Fibroblast of mammary gland (primary cell): ENCODE results near the gene SYNE1.
"Not testable (repeated sequence)": the region's sequence is repeated elsewhere in the genome, so short reads cannot be mapped to it uniquely, and the experiment has no call there.

Experiments
- DNase-seq: peaks from one replicate; pipeline ENCODE4 v3.0.0-alpha.2; 2010; ENCODE audit warnings: low read depth
- H3K4me3 ChIP-seq: 2 replicates; pipeline ENCODE4 v1.5.1; 2011; ENCODE audit warnings: low read depth, mild to moderate bottlenecking, low read length, moderate library complexity; ENCODE audit not compliant: control insufficient read depth
- TF ChIP-seq, protein P1 (sequence below): conservative IDR thresholded peaks from 2 replicates; pipeline ENCODE4 v1.5.1; 2011; ENCODE audit warnings: low read depth, low read length, inconsistent platforms; ENCODE audit not compliant: control insufficient read depth, insufficient read depth

The SYNE1 gene

DNA sequence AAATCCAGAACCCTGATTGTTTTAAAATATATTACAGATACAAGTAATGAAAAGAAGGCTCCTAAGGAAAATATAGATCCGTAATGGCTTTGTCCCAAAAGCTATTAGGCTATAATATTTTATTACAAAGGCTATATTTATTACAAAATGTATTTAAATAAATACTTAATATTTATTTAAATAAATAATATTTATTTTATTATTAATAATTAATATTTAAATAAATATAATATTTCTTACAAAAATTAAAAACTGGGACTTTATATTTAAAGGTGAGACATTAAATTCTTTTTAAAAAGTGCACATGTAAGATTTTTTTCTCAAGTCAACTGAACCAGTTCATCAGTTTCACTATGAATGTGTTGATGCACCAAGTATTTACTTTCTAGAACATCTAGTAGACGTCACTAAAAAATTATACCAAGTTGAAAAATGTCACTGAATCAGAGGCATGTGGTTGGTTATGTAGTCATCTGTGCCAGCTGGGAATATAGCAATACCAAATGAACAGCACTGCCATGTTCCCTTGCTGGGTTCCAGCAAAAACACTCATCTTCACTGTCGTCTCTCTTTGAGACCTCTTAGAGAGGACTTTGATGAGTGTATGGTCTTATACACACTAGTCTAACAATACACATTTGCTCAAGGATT, 550.8 kb downstream of the SYNE1 start:
- TF ChIP-seq, protein P1, sequence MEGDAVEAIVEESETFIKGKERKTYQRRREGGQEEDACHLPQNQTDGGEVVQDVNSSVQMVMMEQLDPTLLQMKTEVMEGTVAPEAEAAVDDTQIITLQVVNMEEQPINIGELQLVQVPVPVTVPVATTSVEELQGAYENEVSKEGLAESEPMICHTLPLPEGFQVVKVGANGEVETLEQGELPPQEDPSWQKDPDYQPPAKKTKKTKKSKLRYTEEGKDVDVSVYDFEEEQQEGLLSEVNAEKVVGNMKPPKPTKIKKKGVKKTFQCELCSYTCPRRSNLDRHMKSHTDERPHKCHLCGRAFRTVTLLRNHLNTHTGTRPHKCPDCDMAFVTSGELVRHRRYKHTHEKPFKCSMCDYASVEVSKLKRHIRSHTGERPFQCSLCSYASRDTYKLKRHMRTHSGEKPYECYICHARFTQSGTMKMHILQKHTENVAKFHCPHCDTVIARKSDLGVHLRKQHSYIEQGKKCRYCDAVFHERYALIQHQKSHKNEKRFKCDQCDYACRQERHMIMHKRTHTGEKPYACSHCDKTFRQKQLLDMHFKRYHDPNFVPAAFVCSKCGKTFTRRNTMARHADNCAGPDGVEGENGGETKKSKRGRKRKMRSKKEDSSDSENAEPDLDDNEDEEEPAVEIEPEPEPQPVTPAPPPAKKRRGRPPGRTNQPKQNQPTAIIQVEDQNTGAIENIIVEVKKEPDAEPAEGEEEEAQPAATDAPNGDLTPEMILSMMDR, result no peak
- peak; percentile 44 for DNase-seq
- no peak overlapping the region for H3K4me3 ChIP-seq

GRCh38 chr6:152085451-152085921, 551.7 kb downstream of the SYNE1 start:
- TF ChIP-seq, protein P1, result no peak
- no peak overlapping the region for H3K4me3 ChIP-seq
- peak; percentile 48 for DNase-seq

DNA sequence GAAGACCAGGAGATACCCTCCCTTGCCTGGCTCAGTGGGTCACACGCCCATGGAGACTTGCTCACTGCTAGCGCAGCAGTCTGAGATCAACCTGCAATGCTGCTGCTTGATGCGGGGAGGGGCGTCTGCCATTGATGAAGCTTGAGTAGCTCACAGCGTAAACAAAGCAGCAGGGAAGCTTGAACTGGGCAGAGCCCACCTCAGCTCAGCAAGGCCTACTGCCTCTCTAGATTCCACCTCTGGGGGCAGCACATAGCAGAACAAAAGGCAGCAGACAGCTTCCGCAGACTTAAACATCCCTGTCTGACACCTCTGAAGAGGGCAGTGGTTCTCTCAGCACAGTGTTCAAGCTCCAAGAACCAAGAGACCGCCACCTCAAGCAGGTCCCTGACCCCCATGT, 558.4 kb downstream of the SYNE1 start:
- TF ChIP-seq, protein P1, result no peak
- H3K4me3 ChIP-seq, result no peak overlapping the region
- no peak for DNase-seq

DNA sequence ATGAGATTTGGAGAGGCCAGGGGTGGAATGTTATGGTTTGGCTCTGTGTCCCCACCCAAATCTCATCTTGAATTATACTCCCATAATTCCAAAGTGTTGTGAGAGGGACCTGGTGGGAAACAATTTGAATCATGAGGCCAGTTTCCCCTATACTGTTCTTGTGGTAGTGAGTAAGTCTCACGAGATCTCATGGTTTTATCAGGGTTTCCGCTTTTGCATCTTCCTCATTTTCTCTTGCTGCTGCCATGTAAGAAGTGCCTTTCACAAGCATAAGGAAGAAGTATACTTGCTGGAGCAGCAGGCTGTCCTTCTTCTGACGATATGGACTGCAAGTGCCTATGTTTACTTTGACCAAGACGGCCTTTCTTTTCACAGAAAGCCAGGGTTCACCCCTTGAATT, 559.2 kb downstream of the SYNE1 start:
- DNase-seq, result no peak
- TF ChIP-seq, protein P1, result no peak
- no peak overlapping the region for H3K4me3 ChIP-seq

DNA sequence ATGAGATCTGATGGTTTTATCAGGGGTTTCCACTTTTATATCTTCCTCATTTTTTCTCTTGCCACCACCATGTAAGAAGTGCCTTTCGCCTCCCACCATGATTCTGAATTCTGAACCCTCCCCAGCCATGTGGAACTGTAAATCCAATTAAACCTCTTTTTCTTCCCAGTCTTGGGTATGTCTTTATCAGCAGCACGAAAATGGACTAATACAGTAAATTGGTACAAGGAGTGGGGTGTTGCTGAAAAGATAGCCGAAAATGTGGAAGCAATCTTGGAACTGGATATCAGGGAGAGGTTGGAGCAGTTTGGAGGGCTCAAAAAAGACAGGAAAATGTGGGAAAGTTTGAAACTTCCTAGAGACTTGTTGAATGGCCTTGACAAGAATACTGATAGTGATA, 560.9 kb downstream of the SYNE1 start:
- H3K4me3 ChIP-seq, DNase-seq: not testable (repeated sequence)

- no peak overlapping the region for H3K4me3 ChIP-seq
- TF ChIP-seq, protein P1, result no peak
- DNase-seq, result no peak
Observed at GRCh38 chr6:152071843-152072242, 565.3 kb downstream of the SYNE1 start.
